ENCODE results near the gene MAFG.

The MAFG gene

DNA sequence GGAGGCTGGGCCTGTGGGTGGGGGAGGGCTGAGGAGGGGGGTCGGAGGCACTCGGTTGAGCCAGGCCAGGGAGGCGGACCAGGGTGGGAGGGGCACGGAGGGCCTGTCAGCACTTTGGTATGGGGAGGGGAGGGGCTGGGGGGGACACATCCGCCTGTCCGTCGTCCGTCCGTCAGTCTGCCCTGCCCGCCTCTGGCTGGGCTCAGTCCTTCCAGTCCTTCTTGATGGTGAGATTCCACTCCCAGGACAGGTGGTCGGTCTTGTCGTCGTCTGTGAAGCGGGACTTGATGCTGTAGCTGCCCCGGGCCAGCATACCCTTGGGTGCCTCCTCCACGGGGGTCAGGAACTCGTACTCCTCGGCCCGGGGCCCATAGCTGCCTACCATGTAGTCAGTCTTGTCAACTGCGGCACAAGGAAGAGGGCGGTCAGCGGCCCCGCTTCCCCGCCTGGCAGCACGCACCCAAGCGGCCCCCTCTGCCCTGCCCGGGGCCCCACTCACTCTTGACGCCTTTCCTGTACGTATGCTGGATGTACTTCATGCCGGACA, 58.8 kb downstream of the MAFG start:
- no peak for DNase-seq (ENCODE audit: low read depth)
